ACHN (cell line): Measurements from ENCODE around the gene GRIK3.
"Not testable (repeated sequence)": the region's sequence is repeated elsewhere in the genome, so short reads cannot be mapped to it uniquely, and the experiment has no call there.

Source experiments
- DNase-seq: peaks from one replicate; pipeline ENCODE4 v3.0.0-alpha.2; 2015
- in situ Hi-C: cut with HindIII; loops from 2 replicates; pipeline ENCODE4 v1.10.0; 2017; ENCODE audit warnings: low sequenced_read_pairs, low pct_ligation_motif_present, low pct_unique_long_range_greater_than_20kb

Gene GRIK3

GRCh38 chr1:36900128-36900527 is 134.2 kb downstream of the GRIK3 start:
- in situ Hi-C loops, result no loop called here
- no peak for DNase-seq

GRCh38 chr1:36897813-36898212 is 136.5 kb downstream of the GRIK3 start:
- DNase-seq, in situ Hi-C loops: not testable (repeated sequence)

GRCh38 chr1:36894824-36895223 is 139.5 kb downstream of the GRIK3 start:
- DNase-seq, result no peak
- in situ Hi-C loops, result no loop called here

- no peak for DNase-seq
- in situ Hi-C loops, result no loop called here
These were observed 143.5 kb downstream of the GRIK3 start for GRCh38 chr1:36890776-36891175.

GRCh38 chr1:36889478-36890226 is 144.7 kb downstream of the GRIK3 start:
- DNase-seq, result no peak
- in situ Hi-C loops, result no loop called here

GRCh38 chr1:36888811-36889477 is 145.4 kb downstream of the GRIK3 start:
- no peak for DNase-seq
- in situ Hi-C loops, result no loop called here

GRCh38 chr1:36885540-36886357 is 148.6 kb downstream of the GRIK3 start:
- no peak for DNase-seq
- in situ Hi-C loops, result no loop called here

GRCh38 chr1:36884801-36885200 is 149.5 kb downstream of the GRIK3 start:
- DNase-seq, result no peak
- in situ Hi-C loops, result no loop called here

- in situ Hi-C loops, result no loop called here
- DNase-seq, result no peak
These were observed 150.2 kb downstream of the GRIK3 start for GRCh38 chr1:36884029-36884701.

GRCh38 chr1:36883315-36883949 is 150.9 kb downstream of the GRIK3 start:
- DNase-seq, result no peak
- in situ Hi-C loops, result no loop called here

GRCh38 chr1:36882536-36883285 is 151.6 kb downstream of the GRIK3 start:
- DNase-seq, result no peak
- in situ Hi-C loops, result no loop called here

- in situ Hi-C loops, result no loop called here
These were observed 152.8 kb downstream of the GRIK3 start for GRCh38 chr1:36881541-36881940.

GRCh38 chr1:36881068-36881405 is 153.3 kb downstream of the GRIK3 start:
- in situ Hi-C loops, result no loop called here
- no peak for DNase-seq

More at GRCh38 chr1:36881541-36881940, 152.8 kb downstream of the GRIK3 start:
- DNase-seq, result no peak

GRCh38 chr1:36880155-36881067 is 153.9 kb downstream of the GRIK3 start:
- in situ Hi-C loops, result no loop called here
- no peak for DNase-seq

- in situ Hi-C loops, result no loop called here
- no peak for DNase-seq
These were observed 154.7 kb downstream of the GRIK3 start for GRCh38 chr1:36879613-36880012.

- in situ Hi-C loops, result no loop called here
These were observed 157.3 kb downstream of the GRIK3 start for GRCh38 chr1:36876990-36877389.

More at GRCh38 chr1:36876990-36877389, 157.3 kb downstream of the GRIK3 start:
- DNase-seq, result no peak
